Coronary artery (tissue), 2 donors: Measurements from ENCODE around the gene KRTAP4-4.
"Not testable (repeated sequence)": the region's sequence is repeated elsewhere in the genome, so short reads cannot be mapped to it uniquely, and the experiment has no call there.

Source experiments
- DNase-seq: peaks from one replicate; pipeline ENCODE4 v3.0.0-alpha.2; 2017; ENCODE audit warnings: low spot score
- H3K27ac ChIP-seq, 2 donors: fragments of 200-600 bp; sonication (generic); one replicate each; pipeline ENCODE4 v1.5.1; 2016 to 2019
- H3K4me3 ChIP-seq: fragments of 200-600 bp; sonication (generic); 2 replicates; pipeline ENCODE4 v1.5.1; 2016; ENCODE audit warnings: mild to moderate bottlenecking, moderate library complexity
- CTCF ChIP-seq: fragments of 200-600 bp; sonication (generic); IDR thresholded peaks from one replicate; pipeline ENCODE4 v1.5.1; 2019; ENCODE audit warnings: antibody characterized with exemption

The KRTAP4-4 gene

GRCh38 chr17:41147531-41148204 is 12.9 kb downstream of the KRTAP4-4 start:
- Histone ChIP-seq H3K27ac (no peak overlapping the region), H3K4me3 (no peak overlapping the region)
- no peak for TF ChIP-seq CTCF
- no peak for DNase-seq

GRCh38 chr17:41145261-41145660 is 15.3 kb downstream of the KRTAP4-4 start:
- no peak for TF ChIP-seq CTCF
- DNase-seq, result no peak

GRCh38 chr17:41144846-41145245 is 15.7 kb downstream of the KRTAP4-4 start:
- no peak for DNase-seq
- H3K4me3 ChIP-seq, result no peak overlapping the region
- TF ChIP-seq CTCF, result no peak
- no peak overlapping the region for H3K27ac ChIP-seq

More at GRCh38 chr17:41145261-41145660, 15.3 kb downstream of the KRTAP4-4 start:
- Histone ChIP-seq H3K27ac (no peak overlapping the region), H3K4me3 (no peak overlapping the region)

GRCh38 chr17:41141361-41141760 is 19.2 kb downstream of the KRTAP4-4 start:
- no peak overlapping the region for H3K4me3 ChIP-seq
- no peak for DNase-seq
- no peak overlapping the region for H3K27ac ChIP-seq
- no peak for TF ChIP-seq CTCF

GRCh38 chr17:41140360-41141131 is 20.0 kb downstream of the KRTAP4-4 start, which contains the start of gene KRTAP4-6:
TSS of gene KRTAP4-6 (minus strand) at chr17:41140544. CDS start at chr17:41140487, 57 bp downstream.
- H3K4me3 ChIP-seq, result no peak within 1 kb of the TSS
- DNase-seq, result no peak
- no peak within 1 kb of the TSS for H3K27ac ChIP-seq
- no peak for TF ChIP-seq CTCF

GRCh38 chr17:41139865-41140264 is 20.7 kb downstream of the KRTAP4-4 start:
- not testable (repeated sequence) for H3K27ac ChIP-seq, H3K4me3 ChIP-seq, DNase-seq

DNA sequence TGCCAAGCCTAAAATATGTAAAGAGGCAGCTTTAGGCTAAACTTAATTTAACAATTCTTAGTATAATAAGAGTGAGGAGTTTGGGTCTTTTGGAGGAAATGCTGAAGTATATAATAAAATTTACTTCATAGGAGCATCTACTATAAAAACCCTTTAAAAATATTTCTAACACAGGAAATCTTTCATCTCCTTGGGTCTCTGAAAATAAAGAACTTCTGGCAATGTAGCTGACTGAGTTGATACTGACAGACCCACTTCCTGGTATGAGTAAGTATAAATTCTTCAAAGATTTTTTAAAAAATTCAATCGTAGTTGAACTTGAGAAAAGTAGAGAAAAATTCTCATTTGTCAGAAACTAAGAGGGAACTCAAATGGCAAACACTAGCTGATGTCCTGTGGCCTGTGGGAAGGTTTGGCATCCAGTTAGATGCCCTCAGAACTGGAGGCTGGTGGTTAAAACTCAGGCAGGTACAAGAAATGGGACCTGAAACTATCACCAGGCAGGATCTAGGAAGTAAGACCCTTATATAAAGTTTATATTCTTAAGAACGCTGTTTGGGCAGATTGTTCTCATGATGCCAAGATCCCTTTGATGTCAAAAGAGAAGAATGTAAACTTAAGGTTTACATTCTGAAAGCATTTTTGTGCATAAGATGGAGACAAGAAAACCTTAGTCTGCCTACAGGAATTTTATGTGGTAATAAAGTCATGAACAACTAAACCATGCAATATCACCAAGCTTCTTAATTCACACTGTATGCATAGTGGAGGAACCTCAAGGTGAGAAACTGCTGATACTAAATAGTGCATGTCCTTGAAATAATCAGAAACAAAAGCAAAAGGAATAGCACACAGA is 26.4 kb downstream of the KRTAP4-4 start:
- TF ChIP-seq CTCF, result no peak
- no peak overlapping the region for H3K4me3 ChIP-seq
- H3K27ac ChIP-seq, result no peak overlapping the region
- no peak for DNase-seq
